Embryonic facial prominence (tissue), 1 donor: Measurements from ENCODE around the gene ANKMY1.

Experiments
- DNase-seq: peaks from one replicate; pipeline ENCODE4 v3.0.0-alpha.2; 2016; ENCODE audit errors: extremely low spot score

ANKMY1 gene

GRCh38 chr2:240477916-240478315 lies 79.9 kb downstream of the ANKMY1 start:
- no peak for DNase-seq

- no peak for DNase-seq
These were observed 84.6 kb downstream of the ANKMY1 start for GRCh38 chr2:240473211-240473610.

- DNase-seq: no peak
These were observed 85.6 kb downstream of the ANKMY1 start for GRCh38 chr2:240472078-240472790.

- DNase-seq: no peak
These were observed 88.0 kb downstream of the ANKMY1 start for GRCh38 chr2:240469740-240470139.

GRCh38 chr2:240469239-240469636 lies 88.5 kb downstream of the ANKMY1 start:
- no peak for DNase-seq

- no peak for DNase-seq
These were observed 89.2 kb downstream of the ANKMY1 start for GRCh38 chr2:240468303-240469238.

- no peak for DNase-seq
These were observed 90.0 kb downstream of the ANKMY1 start for GRCh38 chr2:240467659-240468302.

- no peak for DNase-seq
These were observed 90.6 kb downstream of the ANKMY1 start for GRCh38 chr2:240467149-240467642.

GRCh38 chr2:240466579-240467148 lies 91.1 kb downstream of the ANKMY1 start:
- DNase-seq: no peak

- DNase-seq: no peak
These were observed 91.8 kb downstream of the ANKMY1 start for GRCh38 chr2:240465765-240466578.

- DNase-seq: no peak
These were observed 92.5 kb downstream of the ANKMY1 start for GRCh38 chr2:240465268-240465764.

- no peak for DNase-seq
These were observed 93.1 kb downstream of the ANKMY1 start for GRCh38 chr2:240464514-240465241.

GRCh38 chr2:240463866-240464481 lies 93.8 kb downstream of the ANKMY1 start:
- no peak for DNase-seq

- no peak for DNase-seq
These were observed 94.4 kb downstream of the ANKMY1 start for GRCh38 chr2:240463274-240463865.

- DNase-seq: no peak
These were observed 95.0 kb downstream of the ANKMY1 start for GRCh38 chr2:240462707-240463273.

GRCh38 chr2:240462073-240462706 lies 95.6 kb downstream of the ANKMY1 start:
- no peak for DNase-seq

- no peak for DNase-seq
These were observed 96.2 kb downstream of the ANKMY1 start for GRCh38 chr2:240461471-240462072.
